ENCODE measurements around the gene SAMD4B.

The SAMD4B gene

DNA sequence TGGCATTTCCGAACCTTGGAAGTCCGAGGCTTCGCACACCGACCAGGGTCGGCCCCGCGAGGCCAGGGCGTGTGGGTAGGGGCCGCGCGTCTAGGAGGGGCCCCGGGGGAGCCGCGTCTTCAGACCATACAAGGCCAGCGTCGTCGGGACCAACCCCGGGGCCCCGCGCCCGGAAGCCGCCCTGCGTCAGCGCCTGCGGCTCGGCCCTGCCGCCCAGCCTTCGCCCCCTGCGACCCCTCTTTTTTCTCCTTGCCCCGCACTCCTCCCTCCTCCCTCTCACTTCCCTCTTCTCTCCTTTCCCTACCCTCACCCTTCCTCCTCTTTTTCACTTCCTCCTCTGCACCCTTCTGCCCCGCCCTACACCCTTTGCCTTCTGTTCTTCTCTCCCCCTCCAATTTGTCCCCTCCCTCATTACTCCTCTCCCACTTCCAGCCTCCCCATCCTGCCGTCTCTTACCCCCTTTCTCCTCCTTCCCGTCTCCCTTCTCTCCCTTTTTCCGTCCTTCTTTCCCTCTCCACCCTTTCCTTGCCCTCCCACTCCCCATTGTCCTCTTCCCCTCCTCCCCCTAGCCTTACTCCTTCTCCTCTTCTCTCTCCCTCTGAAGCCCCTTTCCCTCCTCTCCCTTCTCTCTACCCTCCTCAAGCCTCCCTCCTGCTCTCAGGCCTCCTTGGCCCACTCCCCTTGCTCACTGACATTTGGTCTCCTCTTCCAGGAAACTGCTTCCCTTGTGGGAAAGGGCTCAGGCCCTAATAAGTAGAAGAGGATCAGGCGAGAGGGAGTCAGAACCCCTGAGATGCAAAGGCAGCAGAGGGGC lies 68.0 kb downstream of the SAMD4B start:
- DNase-seq (ENCODE audit: low read depth): peak; percentile 60

DNA sequence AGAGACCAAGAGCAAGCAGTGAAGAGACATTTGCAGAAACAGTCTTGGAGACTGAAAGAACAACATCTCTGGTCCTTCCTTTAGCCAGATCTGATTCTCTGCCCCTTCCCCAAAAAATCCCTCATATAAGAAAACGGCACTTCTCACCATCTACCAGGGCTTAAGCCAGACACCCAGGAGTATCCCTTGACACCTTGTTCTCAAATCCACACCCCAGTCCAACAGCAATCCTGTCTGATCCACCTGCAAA lies 68.5 kb downstream of the SAMD4B start:
- DNase-seq (ENCODE audit: low read depth): no peak

DNA sequence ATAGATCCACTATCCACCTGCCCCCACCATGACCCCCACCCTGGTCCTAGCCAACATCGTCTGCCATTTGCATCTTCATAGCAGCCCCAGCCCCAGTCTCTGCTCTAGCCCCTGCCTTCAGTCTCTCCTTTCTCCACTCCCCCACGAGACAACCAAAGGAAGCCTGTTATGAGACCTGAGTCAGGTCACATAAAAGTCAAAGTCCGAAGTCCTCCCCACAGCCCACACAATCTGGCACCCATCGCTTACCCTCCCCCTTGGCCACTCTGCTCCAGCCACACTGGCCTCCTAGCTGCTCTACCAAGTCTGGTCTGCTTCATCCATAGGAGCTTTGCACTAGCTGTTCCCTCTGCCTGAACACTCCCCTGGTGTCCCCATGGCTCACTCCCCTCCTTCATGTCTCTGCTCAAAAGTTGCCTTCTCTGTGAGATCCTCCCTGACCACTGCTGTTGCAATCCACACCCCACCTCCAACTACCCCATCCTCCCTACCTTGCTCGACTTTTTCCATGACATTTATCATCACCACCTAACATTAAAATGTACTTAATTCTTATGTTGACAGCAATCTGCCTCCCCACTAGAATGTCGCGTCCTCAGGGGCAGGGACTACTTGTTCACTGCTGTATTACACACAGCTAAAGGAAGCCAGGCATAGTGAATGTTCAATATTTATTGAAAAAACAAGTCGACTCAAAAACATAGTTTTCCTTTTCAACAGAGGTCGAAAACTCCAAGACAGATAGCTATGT lies 69.0 kb downstream of the SAMD4B start:
- DNase-seq (ENCODE audit: low read depth): no peak

DNA sequence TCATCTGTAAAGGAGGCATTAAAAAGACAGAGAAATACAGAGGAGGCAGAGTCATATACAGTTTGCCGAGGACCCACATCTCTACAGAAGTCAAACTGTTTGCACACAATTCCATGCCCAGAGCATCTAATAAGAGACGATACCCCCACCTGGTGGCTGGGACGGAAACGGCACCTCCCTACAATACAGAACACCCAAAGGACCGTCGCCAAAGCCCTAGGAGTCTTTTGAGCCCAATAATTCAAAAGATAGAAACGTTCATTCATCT lies 69.5 kb downstream of the SAMD4B start:
- DNase-seq (ENCODE audit: low read depth): no peak

DNA sequence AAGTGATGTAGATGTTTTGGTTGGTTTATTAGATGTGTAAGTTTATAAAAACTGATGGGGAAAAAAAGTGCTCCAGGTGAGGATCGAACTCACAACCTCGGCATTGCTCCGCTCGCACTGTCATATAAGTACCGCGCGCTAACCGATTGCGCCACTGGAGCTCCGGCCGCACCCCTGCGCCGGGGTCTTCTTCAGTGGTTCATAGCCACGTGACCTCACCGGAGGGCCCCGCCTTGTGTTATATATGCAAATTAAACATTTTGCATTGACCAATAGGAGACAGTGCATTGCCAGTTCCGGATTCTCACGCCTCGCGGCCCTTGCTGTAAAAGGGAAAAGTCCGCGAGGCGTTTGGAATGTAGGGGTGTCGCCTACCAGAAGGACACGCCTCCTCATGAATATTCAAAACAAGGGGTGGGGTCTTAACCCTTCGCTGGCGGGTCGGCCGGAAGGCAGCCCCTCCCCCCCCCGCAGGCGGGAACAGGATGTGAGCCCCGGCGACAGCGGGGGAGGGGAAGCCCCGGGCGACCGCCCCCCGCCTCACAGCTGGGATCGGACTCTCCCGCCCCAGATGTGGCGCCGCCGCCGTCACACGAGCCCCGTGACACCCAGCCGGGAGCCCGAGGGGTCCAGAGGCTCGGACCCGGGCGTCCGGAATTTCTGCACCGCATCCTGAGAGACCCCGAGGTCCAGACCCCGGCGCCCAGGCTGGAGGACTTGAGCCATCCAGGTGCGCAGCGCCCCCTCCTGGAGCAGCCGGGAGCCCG lies 70.1 kb downstream of the SAMD4B start, which contains the start of gene PLEKHG2:
TSS of gene PLEKHG2 (plus strand) at position 570 of the 767 bp plus-strand sequence. CDS start 1,418 bp downstream, outside the sequence.
- peak; percentile 98 for DNase-seq (ENCODE audit: low read depth)

GRCh38 chr19:39412867-39413271 lies 70.6 kb downstream of the SAMD4B start:
- DNase-seq (ENCODE audit: low read depth): no peak

DNA sequence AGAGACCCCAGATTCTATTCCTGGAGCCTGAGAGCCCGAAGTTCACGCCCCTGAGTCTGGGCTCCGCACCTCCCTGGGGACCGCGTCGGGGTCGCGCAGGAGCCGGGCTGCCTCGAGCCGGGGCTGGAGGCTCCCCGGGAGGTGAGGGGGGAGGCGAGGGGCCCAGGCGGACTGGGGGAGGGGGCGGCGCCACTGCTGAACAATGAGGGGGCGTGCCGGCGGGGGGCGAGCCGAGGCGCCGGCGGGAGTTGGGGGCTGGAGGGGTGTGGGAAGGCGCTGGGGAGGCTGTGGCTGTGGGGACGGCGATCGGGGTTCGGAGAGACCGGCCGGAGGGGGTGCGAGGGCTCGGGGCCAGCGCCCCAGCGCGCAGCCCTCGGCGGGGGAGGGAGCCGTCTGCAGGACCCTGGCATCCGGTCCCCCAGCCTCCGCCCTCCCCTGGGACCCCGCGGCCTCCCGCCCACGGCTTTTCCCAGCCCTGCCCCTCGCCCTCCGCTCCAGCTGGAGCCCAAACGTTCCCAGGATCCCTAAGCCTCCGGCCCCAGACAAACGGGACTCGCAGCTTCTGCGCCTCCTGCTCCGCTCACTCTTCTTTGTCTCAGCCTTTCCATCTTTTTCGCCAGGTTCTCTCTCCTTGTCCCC lies 71.2 kb downstream of the SAMD4B start:
- DNase-seq (ENCODE audit: low read depth): no peak

GRCh38 chr19:39413911-39414608 lies 71.8 kb downstream of the SAMD4B start:
- DNase-seq (ENCODE audit: low read depth): no peak

GRCh38 chr19:39415111-39416046 lies 73.2 kb downstream of the SAMD4B start:
- DNase-seq (ENCODE audit: low read depth): no peak

DNA sequence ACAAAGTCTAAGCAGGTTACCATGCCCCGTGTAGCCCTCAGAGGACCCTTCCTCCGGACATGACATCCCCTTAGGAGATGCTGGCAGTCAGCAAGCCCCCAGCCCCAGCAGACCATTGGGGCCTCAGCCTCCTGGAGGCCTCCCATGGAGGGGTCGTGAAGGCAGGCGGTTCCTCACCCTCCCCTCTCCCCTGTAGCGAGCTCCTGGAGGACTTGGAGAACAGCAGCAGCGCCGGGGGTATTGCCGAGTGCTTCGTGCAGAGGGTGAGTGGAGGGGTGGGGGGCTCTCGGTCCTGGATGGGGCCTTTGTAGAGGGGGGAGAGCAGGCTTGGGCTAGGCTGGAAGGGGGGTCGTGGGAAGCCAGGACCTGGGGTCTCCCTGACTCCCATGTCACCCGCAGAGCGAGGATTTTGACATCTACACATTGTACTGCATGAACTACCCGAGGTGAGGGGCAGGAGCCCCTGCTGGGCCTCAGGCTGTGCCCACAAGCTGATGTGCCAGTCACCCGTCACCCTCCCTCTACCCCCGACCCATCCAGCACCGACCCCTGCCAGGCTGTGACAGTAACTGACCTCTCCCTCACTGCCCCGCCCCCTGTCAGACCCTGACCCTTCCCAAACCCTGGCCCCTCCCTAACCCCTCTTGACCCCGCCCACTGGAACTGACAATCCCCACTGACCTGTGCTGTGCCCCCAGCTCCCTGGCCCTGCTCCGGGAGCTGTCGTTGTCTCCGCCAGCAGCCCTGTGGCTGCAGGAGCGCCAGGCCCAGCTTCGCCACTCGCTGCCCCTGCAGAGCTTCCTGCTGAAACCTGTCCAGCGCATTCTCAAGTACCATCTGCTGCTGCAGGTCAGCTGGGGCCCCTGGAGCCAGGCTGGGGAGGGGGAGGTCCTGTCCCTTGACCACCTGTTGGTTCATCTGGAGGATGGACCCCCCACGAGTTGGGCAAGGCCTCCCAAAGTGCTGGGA lies 74.2 kb downstream of the SAMD4B start:
- no peak for DNase-seq (ENCODE audit: low read depth)

DNA sequence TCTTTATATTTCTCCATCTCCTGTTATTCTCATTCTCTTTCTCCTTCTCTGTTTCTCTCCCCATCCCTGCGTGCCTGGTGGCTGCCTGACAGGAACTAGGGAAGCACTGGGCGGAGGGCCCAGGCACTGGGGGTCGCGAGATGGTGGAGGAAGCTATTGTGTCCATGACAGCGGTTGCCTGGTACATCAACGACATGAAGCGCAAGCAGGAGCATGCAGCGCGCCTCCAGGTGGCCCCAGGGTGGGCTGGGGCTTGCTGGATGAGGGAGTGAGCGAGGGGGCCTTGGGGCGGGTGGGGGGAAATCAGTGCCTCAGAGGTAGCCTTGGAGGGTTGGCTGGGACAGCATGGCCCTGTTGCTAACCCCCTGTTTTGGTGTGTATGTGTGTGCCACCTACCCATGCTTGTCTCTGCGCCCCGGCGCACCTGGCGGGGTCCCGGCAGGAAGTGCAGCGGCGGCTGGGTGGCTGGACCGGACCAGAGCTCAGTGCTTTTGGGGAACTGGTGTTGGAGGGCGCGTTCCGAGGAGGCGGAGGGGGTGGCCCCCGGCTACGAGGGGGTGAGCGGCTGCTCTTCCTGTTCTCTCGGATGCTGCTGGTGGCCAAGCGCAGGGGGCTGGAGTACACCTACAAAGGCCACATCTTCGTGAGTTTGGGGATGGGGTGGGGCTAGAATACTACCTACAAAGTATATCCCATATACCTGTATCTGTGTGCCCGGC lies 75.4 kb downstream of the SAMD4B start:
- no peak for DNase-seq (ENCODE audit: low read depth)

- DNase-seq (ENCODE audit: low read depth): no peak
Observed at GRCh38 chr19:39419003-39419402, 76.8 kb downstream of the SAMD4B start.

GRCh38 chr19:39420769-39421168 lies 78.5 kb downstream of the SAMD4B start:
- DNase-seq (ENCODE audit: low read depth): no peak

DNA sequence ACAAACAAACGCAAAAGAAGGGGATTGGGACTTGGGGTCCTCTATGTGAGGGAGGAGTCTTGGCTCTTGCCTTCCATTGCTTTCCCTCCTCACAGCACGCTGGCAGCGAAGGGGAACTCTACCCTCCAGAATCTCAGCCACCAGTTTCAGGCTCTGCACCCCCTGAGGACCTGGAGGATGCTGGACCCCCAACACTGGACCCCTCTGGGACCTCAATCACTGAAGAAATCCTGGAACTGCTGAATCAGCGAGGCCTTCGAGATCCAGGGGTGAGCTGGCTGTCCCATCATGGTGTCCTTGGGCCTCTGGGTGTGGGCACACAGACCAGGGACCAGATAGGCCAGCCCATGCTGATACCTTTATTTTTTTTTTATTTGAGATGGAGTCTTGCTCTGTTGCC lies 79.8 kb downstream of the SAMD4B start:
- no peak for DNase-seq (ENCODE audit: low read depth)

DNA sequence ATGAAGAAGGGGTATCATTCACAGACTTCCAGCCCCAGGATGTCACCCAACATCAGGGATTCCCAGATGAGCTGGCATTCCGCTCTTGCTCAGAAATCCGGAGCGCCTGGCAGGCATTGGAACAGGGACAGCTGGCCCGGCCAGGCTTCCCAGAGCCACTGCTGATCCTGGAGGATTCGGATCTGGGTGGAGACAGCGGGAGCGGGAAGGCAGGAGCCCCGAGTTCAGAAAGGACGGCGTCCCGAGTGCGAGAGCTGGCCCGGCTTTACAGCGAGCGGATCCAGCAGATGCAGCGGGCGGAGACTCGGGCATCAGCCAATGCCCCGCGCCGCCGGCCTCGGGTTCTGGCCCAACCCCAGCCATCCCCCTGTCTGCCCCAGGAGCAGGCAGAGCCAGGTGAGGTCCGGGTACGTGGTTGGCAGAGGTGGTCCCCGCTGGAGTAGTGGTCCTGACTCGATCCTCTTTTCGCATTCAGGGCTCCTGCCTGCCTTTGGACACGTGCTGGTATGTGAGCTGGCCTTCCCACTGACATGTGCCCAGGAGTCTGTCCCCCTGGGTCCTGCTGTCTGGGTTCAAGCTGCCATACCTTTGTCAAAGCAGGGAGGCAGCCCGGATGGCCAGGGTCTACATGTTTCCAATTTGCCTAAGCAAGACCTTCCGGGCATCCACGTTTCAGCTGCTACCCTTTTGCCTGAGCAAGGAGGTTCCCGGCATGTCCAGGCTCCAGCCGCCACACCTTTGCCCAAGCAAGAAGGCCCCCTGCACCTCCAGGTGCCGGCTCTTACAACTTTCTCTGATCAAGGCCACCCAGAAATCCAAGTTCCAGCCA lies 81.3 kb downstream of the SAMD4B start:
- no peak for DNase-seq (ENCODE audit: low read depth)

GRCh38 chr19:39424934-39425333 lies 82.7 kb downstream of the SAMD4B start:
- no peak for DNase-seq (ENCODE audit: low read depth)

- no peak for DNase-seq (ENCODE audit: low read depth)
Observed at GRCh38 chr19:39425744-39426143, 83.5 kb downstream of the SAMD4B start.

- no peak for DNase-seq (ENCODE audit: low read depth)
Observed at GRCh38 chr19:39426170-39426569, 83.9 kb downstream of the SAMD4B start.
